Embryonic facial prominence (tissue), 1 donor: Measurements from ENCODE around the gene COG3.

Experiments
- DNase-seq: peaks from one replicate; pipeline ENCODE4 v3.0.0-alpha.2; 2016; ENCODE audit errors: extremely low spot score

The COG3 gene

GRCh38 chr13:45503658-45504057 is 38.9 kb downstream of the COG3 start:
- DNase-seq, result no peak

GRCh38 chr13:45506811-45507210 is 42.1 kb downstream of the COG3 start:
- no peak for DNase-seq

GRCh38 chr13:45508776-45509175 is 44.0 kb downstream of the COG3 start:
- DNase-seq, result no peak

- DNase-seq, result no peak
Observed at GRCh38 chr13:45510672-45511071, 45.9 kb downstream of the COG3 start.

- DNase-seq, result peak; percentile 36
Observed at GRCh38 chr13:45511310-45512097, 46.8 kb downstream of the COG3 start.

GRCh38 chr13:45512098-45512496 is 47.4 kb downstream of the COG3 start:
- DNase-seq, result no peak

GRCh38 chr13:45516757-45517156 is 52.0 kb downstream of the COG3 start:
- no peak for DNase-seq

- DNase-seq, result no peak
Observed at GRCh38 chr13:45518525-45519245, 53.9 kb downstream of the COG3 start.

GRCh38 chr13:45519493-45519892 is 54.8 kb downstream of the COG3 start:
- DNase-seq, result no peak

GRCh38 chr13:45521297-45521696 is 56.6 kb downstream of the COG3 start:
- no peak for DNase-seq

GRCh38 chr13:45522571-45522970 is 57.8 kb downstream of the COG3 start:
- DNase-seq, result no peak

GRCh38 chr13:45527699-45528462 is 63.1 kb downstream of the COG3 start:
- no peak for DNase-seq

- DNase-seq, result no peak
Observed at GRCh38 chr13:45529758-45530157, 65.0 kb downstream of the COG3 start.

- DNase-seq, result no peak
Observed at GRCh38 chr13:45534604-45535003, 69.9 kb downstream of the COG3 start.

GRCh38 chr13:45536224-45536623 is 71.5 kb downstream of the COG3 start:
- DNase-seq, result no peak

GRCh38 chr13:45537516-45537915 is 72.8 kb downstream of the COG3 start:
- no peak for DNase-seq

GRCh38 chr13:45538382-45538781 is 73.6 kb downstream of the COG3 start:
- no peak for DNase-seq

GRCh38 chr13:45540195-45540594 is 75.5 kb downstream of the COG3 start:
- no peak for DNase-seq

- DNase-seq, result no peak
Observed at GRCh38 chr13:45540864-45541263, 76.1 kb downstream of the COG3 start.

- DNase-seq, result no peak
Observed at GRCh38 chr13:45541806-45542205, 77.1 kb downstream of the COG3 start.

- DNase-seq, result no peak
Observed at GRCh38 chr13:45542391-45542790, 77.7 kb downstream of the COG3 start.

GRCh38 chr13:45542878-45543277 is 78.1 kb downstream of the COG3 start:
- DNase-seq, result no peak

- DNase-seq, result no peak
Observed at GRCh38 chr13:45544520-45544919, 79.8 kb downstream of the COG3 start.
